OCI-LY1 (cell line): ENCODE results near the gene PAX9.

Experiments used
- H2AFZ ChIP-seq: fragments of 200-600 bp; sonication (generic), shearing (Covaris generic); 2 replicates; pipeline ENCODE4 v1.6.0; 2014; ENCODE audit warnings: antibody characterized with exemption, mild to moderate bottlenecking, low read length
- H3F3A ChIP-seq: fragments of 200-600 bp; sonication (generic), shearing (Covaris generic); 2 replicates; pipeline ENCODE4 v1.6.0; 2014; ENCODE audit warnings: mild to moderate bottlenecking, antibody characterized with exemption, low read length, moderate library complexity; ENCODE audit not compliant: insufficient read depth
- H3K27ac ChIP-seq: fragments of 200-600 bp; sonication (generic); 2 replicates; pipeline ENCODE4 v1.5.1; 2014; ENCODE audit warnings: low read length, mixed run types, mild to moderate bottlenecking, low read depth; ENCODE audit not compliant: poor library complexity, severe bottlenecking
- H3K27me3 ChIP-seq: fragments of 200-600 bp; sonication (generic); 2 replicates; pipeline ENCODE4 v1.6.0; 2014; ENCODE audit warnings: antibody characterized with exemption, mild to moderate bottlenecking, low read length, moderate library complexity; ENCODE audit not compliant: insufficient read depth
- H3K36me3 ChIP-seq: fragments of 200-600 bp; sonication (generic); 2 replicates; pipeline ENCODE4 v1.6.1; 2014; ENCODE audit warnings: mild to moderate bottlenecking, antibody characterized with exemption, low read length, moderate library complexity, mixed read lengths; ENCODE audit not compliant: insufficient read depth
- H3K4me1 ChIP-seq: fragments of 200-600 bp; sonication (generic); 2 replicates; pipeline ENCODE4 v1.5.1; 2014; ENCODE audit warnings: mild to moderate bottlenecking, low read length, moderate library complexity; ENCODE audit not compliant: insufficient read depth, severe bottlenecking
- H3K4me2 ChIP-seq: fragments of 200-600 bp; sonication (generic), shearing (Covaris generic); 2 replicates; pipeline ENCODE4 v1.6.1; 2014; ENCODE audit warnings: low read length
- H3K4me3 ChIP-seq: fragments of 200-600 bp; sonication (generic); 2 replicates; pipeline ENCODE4 v1.5.1; 2014; ENCODE audit warnings: low read length, low read depth, mild to moderate bottlenecking, mixed read lengths; ENCODE audit not compliant: poor library complexity, severe bottlenecking
- H3K79me2 ChIP-seq: fragments of 200-600 bp; shearing (Covaris generic); 2 replicates; pipeline ENCODE4 v1.6.1; 2016; ENCODE audit warnings: mixed run types, low read length, mixed read lengths; ENCODE audit not compliant: insufficient read depth
- H3K9ac ChIP-seq: fragments of 200-600 bp; sonication (generic), shearing (Covaris generic); 2 replicates; pipeline ENCODE4 v1.6.1; 2014; ENCODE audit warnings: mild to moderate bottlenecking, low read length, mixed read lengths
- H3K9me2 ChIP-seq: fragments of 200-600 bp; sonication (generic), shearing (Covaris generic); 2 replicates; pipeline ENCODE4 v1.6.1; 2014; ENCODE audit warnings: low read depth, mild to moderate bottlenecking, low read length, mixed read lengths
- H3K9me3 ChIP-seq: fragments of 200-600 bp; shearing (Covaris generic); 2 replicates; pipeline ENCODE4 v1.6.1; 2014; ENCODE audit warnings: low read length, mixed read lengths
- H4K20me1 ChIP-seq: fragments of 200-600 bp; sonication (generic), shearing (Covaris generic); 2 replicates; pipeline ENCODE4 v1.6.0; 2016; ENCODE audit warnings: mild to moderate bottlenecking, low read length; ENCODE audit not compliant: insufficient read depth
- CTCF ChIP-seq: fragments of 200-600 bp; sonication (generic), shearing (Covaris generic); IDR thresholded peaks from 2 replicates; pipeline ENCODE4 v1.5.1; 2017; ENCODE audit warnings: mild to moderate bottlenecking, antibody characterized with exemption, low read length, moderate library complexity, mixed read lengths
- EZH2 ChIP-seq: fragments of 200-600 bp; sonication (generic), shearing (Covaris generic); IDR thresholded peaks from 2 replicates; pipeline ENCODE4 v1.8.0; 2017; ENCODE audit warnings: borderline replicate concordance, mixed run types, mild to moderate bottlenecking, antibody characterized with exemption, low read length, moderate library complexity, mixed read lengths

Gene PAX9

GRCh38 chr14:36665887-36666415, 4.3 kb downstream of the PAX9 start:
- no peaks in the 10 kb centered on the region for H3K36me3 ChIP-seq
- H3K9me2 ChIP-seq: no peaks in the 10 kb centered on the region
- no peak overlapping the region for H3K27ac ChIP-seq
- H3K4me1 ChIP-seq: no peaks in the 10 kb centered on the region
- H3K79me2 ChIP-seq: no peaks in the 10 kb centered on the region
- TF ChIP-seq CTCF: no peak
- TF ChIP-seq EZH2: no peak
- H4K20me1 ChIP-seq: no peaks in the 10 kb centered on the region
- no peak overlapping the region for H2AFZ ChIP-seq
- H3K9me3 ChIP-seq: no peaks in the 10 kb centered on the region
- H3K4me2 ChIP-seq: no peak overlapping the region
- no peaks in the 10 kb centered on the region for H3F3A ChIP-seq
- H3K4me3 ChIP-seq: no peak overlapping the region
- no peaks in the 10 kb centered on the region for H3K27me3 ChIP-seq
- H3K9ac ChIP-seq: no peak overlapping the region

- Histone ChIP-seq H3K79me2 (no peaks in the 10 kb centered on the region), H3K36me3 (no peaks in the 10 kb centered on the region), H3K4me3 (no peak overlapping the region), H3K9me3 (no peaks in the 10 kb centered on the region), H3K4me1 (no peaks in the 10 kb centered on the region), H3K9me2 (no peaks in the 10 kb centered on the region), H3K9ac (no peak overlapping the region), H4K20me1 (no peaks in the 10 kb centered on the region), H2AFZ (no peak overlapping the region), H3F3A (no peaks in the 10 kb centered on the region), H3K27ac (no peak overlapping the region), H3K27me3 (no peaks in the 10 kb centered on the region), H3K4me2 (no peak overlapping the region)
- TF ChIP-seq EZH2 (no peak), CTCF (no peak)
Measured at GRCh38 chr14:36666416-36667206, 5.0 kb downstream of the PAX9 start.

- Histone ChIP-seq H3K4me3 (no peak overlapping the region), H2AFZ (no peak overlapping the region), H3K9me2 (no peaks in the 10 kb centered on the region), H4K20me1 (no peaks in the 10 kb centered on the region), H3K9me3 (no peaks in the 10 kb centered on the region), H3K4me2 (no peak overlapping the region), H3K9ac (no peak overlapping the region), H3K4me1 (no peaks in the 10 kb centered on the region), H3K36me3 (no peaks in the 10 kb centered on the region), H3F3A (no peaks in the 10 kb centered on the region), H3K27ac (no peak overlapping the region), H3K27me3 (no peaks in the 10 kb centered on the region), H3K79me2 (no peaks in the 10 kb centered on the region)
- TF ChIP-seq CTCF (no peak), EZH2 (no peak)
Measured at GRCh38 chr14:36667679-36668078, 6.0 kb downstream of the PAX9 start.
